Measurements from ENCODE around the gene AP4S1. TPM values are rescaled to one million over a fixed set of nuclear protein-coding genes. Genes with fewer than 3 reads are reported as not detected.

Gene AP4S1
- total RNA-seq, 1 donor from 2014 or later, result 7.7 TPM

GRCh38 chr14:31070431-31070830 is 45.0 kb downstream of the AP4S1 start:
- H3K4me3 ChIP-seq (ENCODE audit: low read depth, low read length), result no peak overlapping the region
- TF ChIP-seq CTCF (conservative IDR thresholded peaks at IDR 0.05; ENCODE audit: low read depth, low read length), result no peak
- peak; percentile 85 for DNase-seq (ENCODE audit: low read depth)

- TF ChIP-seq CTCF (conservative IDR thresholded peaks at IDR 0.05; ENCODE audit: low read depth, low read length), result no peak
- no peak overlapping the region for H3K4me3 ChIP-seq (ENCODE audit: low read depth, low read length)
- no peak for DNase-seq (ENCODE audit: low read depth)
Measured at GRCh38 chr14:31071151-31071550, 45.7 kb downstream of the AP4S1 start.

GRCh38 chr14:31075144-31075543 is 49.7 kb downstream of the AP4S1 start:
- no peak overlapping the region for H3K4me3 ChIP-seq (ENCODE audit: low read depth, low read length)
- TF ChIP-seq CTCF (conservative IDR thresholded peaks at IDR 0.05; ENCODE audit: low read depth, low read length), result no peak
- DNase-seq (ENCODE audit: low read depth), result no peak

- H3K4me3 ChIP-seq (ENCODE audit: low read depth, low read length), result no peak overlapping the region
- no peak for DNase-seq (ENCODE audit: low read depth)
- no peak for TF ChIP-seq CTCF (conservative IDR thresholded peaks at IDR 0.05; ENCODE audit: low read depth, low read length)
Measured at GRCh38 chr14:31078766-31079165, 53.3 kb downstream of the AP4S1 start.

- DNase-seq (ENCODE audit: low read depth), result no peak
- TF ChIP-seq CTCF (conservative IDR thresholded peaks at IDR 0.05; ENCODE audit: low read depth, low read length), result no peak
- no peak overlapping the region for H3K4me3 ChIP-seq (ENCODE audit: low read depth, low read length)
Measured at GRCh38 chr14:31080056-31080455, 54.6 kb downstream of the AP4S1 start.

GRCh38 chr14:31080484-31080883 is 55.0 kb downstream of the AP4S1 start:
- DNase-seq (ENCODE audit: low read depth), result no peak
- H3K4me3 ChIP-seq (ENCODE audit: low read depth, low read length), result no peak overlapping the region
- TF ChIP-seq CTCF (conservative IDR thresholded peaks at IDR 0.05; ENCODE audit: low read depth, low read length), result no peak

GRCh38 chr14:31083781-31084180 is 58.3 kb downstream of the AP4S1 start:
- no peak for TF ChIP-seq CTCF (conservative IDR thresholded peaks at IDR 0.05; ENCODE audit: low read depth, low read length)
- no peak for DNase-seq (ENCODE audit: low read depth)
- no peak overlapping the region for H3K4me3 ChIP-seq (ENCODE audit: low read depth, low read length)

Measured in epithelial cell of proximal tubule (primary cell).